ENCODE measurements around the gene FAM237A.
A peak's percentile ranks its signal among the peaks of the same experiment; 100 is the strongest.

The FAM237A gene

GRCh38 chr2:206641226-206641625, 1.1 kb upstream of the FAM237A start:
- Mint-ChIP-seq H3K36me3 (no peaks in the 10 kb centered on the region), H3K4me3 (no peak overlapping the region), H3K27me3 (no peaks in the 10 kb centered on the region), H3K4me1 (no peaks in the 10 kb centered on the region), H3K9me3 (no peaks in the 10 kb centered on the region), H3K27ac (no peak overlapping the region)
- CTCF ChIA-PET = no interaction called here
- DNase-seq = no peak

GRCh38 chr2:206647985-206648384, 5.7 kb downstream of the FAM237A start:
- H3K9me3 Mint-ChIP-seq = no peaks in the 10 kb centered on the region
- DNase-seq = no peak
- H3K36me3 Mint-ChIP-seq = no peaks in the 10 kb centered on the region
- H3K27me3 Mint-ChIP-seq = no peaks in the 10 kb centered on the region
- no peak overlapping the region for H3K4me3 Mint-ChIP-seq
- H3K4me1 Mint-ChIP-seq = no peaks in the 10 kb centered on the region
- no peak overlapping the region for H3K27ac Mint-ChIP-seq
- CTCF ChIA-PET = no interaction called here

GRCh38 chr2:206657087-206657486, 14.8 kb downstream of the FAM237A start:
- peaks cover 5% of the 10 kb centered on the region for H3K27me3 Mint-ChIP-seq
- no peaks in the 10 kb centered on the region for H3K36me3 Mint-ChIP-seq
- no peaks in the 10 kb centered on the region for H3K4me1 Mint-ChIP-seq
- no peak for DNase-seq
- H3K9me3 Mint-ChIP-seq = peaks cover 4% of the 10 kb centered on the region
- CTCF ChIA-PET = no interaction called here
- no peak overlapping the region for H3K4me3 Mint-ChIP-seq
- no peak overlapping the region for H3K27ac Mint-ChIP-seq

GRCh38 chr2:206665251-206665650, 23.0 kb downstream of the FAM237A start:
- Mint-ChIP-seq H3K36me3 (no peaks in the 10 kb centered on the region), H3K4me1 (no peaks in the 10 kb centered on the region), H3K9me3 (no peaks in the 10 kb centered on the region), H3K27me3 (peaks cover 12% of the 10 kb centered on the region), H3K4me3 (no peak overlapping the region), H3K27ac (no peak overlapping the region)
- CTCF ChIA-PET = no interaction called here
- DNase-seq = no peak

- no peak overlapping the region for H3K4me3 Mint-ChIP-seq
- H3K9me3 Mint-ChIP-seq = no peaks in the 10 kb centered on the region
- CTCF ChIA-PET = no interaction called here
- DNase-seq = no peak
- no peak overlapping the region for H3K27ac Mint-ChIP-seq
- H3K27me3 Mint-ChIP-seq = peaks cover 6% of the 10 kb centered on the region
- H3K4me1 Mint-ChIP-seq = no peaks in the 10 kb centered on the region
- H3K36me3 Mint-ChIP-seq = no peaks in the 10 kb centered on the region
These were observed 28.4 kb downstream of the FAM237A start for GRCh38 chr2:206670531-206671319.

GRCh38 chr2:206683546-206683945, 41.3 kb downstream of the FAM237A start:
- CTCF ChIA-PET = no interaction called here
- Mint-ChIP-seq H3K4me1 (no peaks in the 10 kb centered on the region), H3K27ac (no peak overlapping the region), H3K9me3 (no peaks in the 10 kb centered on the region), H3K4me3 (no peak overlapping the region), H3K27me3 (peaks cover 7% of the 10 kb centered on the region), H3K36me3 (no peaks in the 10 kb centered on the region)
- no peak for DNase-seq

- DNase-seq = no peak
- H3K4me1 Mint-ChIP-seq = peaks cover 3% of the 10 kb centered on the region
- H3K27me3 Mint-ChIP-seq = peaks cover 9% of the 10 kb centered on the region
- H3K4me3 Mint-ChIP-seq = no peak overlapping the region
- H3K36me3 Mint-ChIP-seq = no peaks in the 10 kb centered on the region
- CTCF ChIA-PET = interaction anchor here (1.7 kb wide), 1 partner anchor 113 kb away, joined by 4 read pairs; no protein-coding TSS in a partner anchor
- H3K9me3 Mint-ChIP-seq = no peaks in the 10 kb centered on the region
- H3K27ac Mint-ChIP-seq = no peak overlapping the region
These were observed 46.2 kb downstream of the FAM237A start for GRCh38 chr2:206688453-206688852.

- no peaks in the 10 kb centered on the region for H3K9me3 Mint-ChIP-seq
- H3K4me1 Mint-ChIP-seq = peaks cover 3% of the 10 kb centered on the region
- no peak overlapping the region for H3K4me3 Mint-ChIP-seq
- CTCF ChIA-PET = interaction anchor here (1.7 kb wide), 1 partner anchor 112 kb away, joined by 4 read pairs; no protein-coding TSS in a partner anchor
- DNase-seq = no peak
- H3K36me3 Mint-ChIP-seq = no peaks in the 10 kb centered on the region
- H3K27me3 Mint-ChIP-seq = peaks cover 13% of the 10 kb centered on the region
- no peak overlapping the region for H3K27ac Mint-ChIP-seq
These were observed 46.7 kb downstream of the FAM237A start for GRCh38 chr2:206688990-206689389.

GRCh38 chr2:206692971-206693370, 50.7 kb downstream of the FAM237A start:
- H3K4me3 Mint-ChIP-seq = no peak overlapping the region
- no peaks in the 10 kb centered on the region for H3K36me3 Mint-ChIP-seq
- H3K27me3 Mint-ChIP-seq = peaks cover 13% of the 10 kb centered on the region
- CTCF ChIA-PET = no interaction called here
- H3K9me3 Mint-ChIP-seq = no peaks in the 10 kb centered on the region
- H3K4me1 Mint-ChIP-seq = peaks cover 3% of the 10 kb centered on the region
- H3K27ac Mint-ChIP-seq = no peak overlapping the region
- no peak for DNase-seq

- Mint-ChIP-seq H3K27ac (no peak overlapping the region), H3K4me3 (no peak overlapping the region), H3K36me3 (no peaks in the 10 kb centered on the region), H3K9me3 (no peaks in the 10 kb centered on the region), H3K27me3 (peaks cover 13% of the 10 kb centered on the region), H3K4me1 (peaks cover 3% of the 10 kb centered on the region)
- CTCF ChIA-PET = interaction anchor here (1.7 to 3.5 kb wide), 2 partner anchors 87 to 89 kb away, joined by 4 to 19 read pairs; no protein-coding TSS in a partner anchor
- DNase-seq = peak; percentile 36
These were observed 51.3 kb downstream of the FAM237A start for GRCh38 chr2:206693399-206694137.

- Mint-ChIP-seq H3K4me1 (peaks cover 2% of the 10 kb centered on the region), H3K9me3 (no peaks in the 10 kb centered on the region)
These were observed 54.6 kb downstream of the FAM237A start for GRCh38 chr2:206696910-206697309.

GRCh38 chr2:206698811-206699210, 56.5 kb downstream of the FAM237A start:
- CTCF ChIA-PET = interaction anchor here (1.2 kb wide), 1 partner anchor 82 kb away, joined by 3 read pairs; no protein-coding TSS in a partner anchor
- Mint-ChIP-seq H3K27me3 (peaks cover 21% of the 10 kb centered on the region), H3K9me3 (no peaks in the 10 kb centered on the region), H3K4me3 (no peak overlapping the region), H3K4me1 (peaks cover 2% of the 10 kb centered on the region), H3K27ac (no peak overlapping the region), H3K36me3 (no peaks in the 10 kb centered on the region)
- DNase-seq = no peak

More at GRCh38 chr2:206696910-206697309, 54.6 kb downstream of the FAM237A start:
- no peak overlapping the region for H3K4me3 Mint-ChIP-seq
- H3K27ac Mint-ChIP-seq = no peak overlapping the region
- peaks cover 23% of the 10 kb centered on the region for H3K27me3 Mint-ChIP-seq
- no peak for DNase-seq
- CTCF ChIA-PET = interaction anchor here (3.5 kb wide), 1 partner anchor 85 kb away, joined by 19 read pairs; no protein-coding TSS in a partner anchor
- no peaks in the 10 kb centered on the region for H3K36me3 Mint-ChIP-seq
